Measurements from ENCODE around the gene UGGT1.

The UGGT1 gene

DNA sequence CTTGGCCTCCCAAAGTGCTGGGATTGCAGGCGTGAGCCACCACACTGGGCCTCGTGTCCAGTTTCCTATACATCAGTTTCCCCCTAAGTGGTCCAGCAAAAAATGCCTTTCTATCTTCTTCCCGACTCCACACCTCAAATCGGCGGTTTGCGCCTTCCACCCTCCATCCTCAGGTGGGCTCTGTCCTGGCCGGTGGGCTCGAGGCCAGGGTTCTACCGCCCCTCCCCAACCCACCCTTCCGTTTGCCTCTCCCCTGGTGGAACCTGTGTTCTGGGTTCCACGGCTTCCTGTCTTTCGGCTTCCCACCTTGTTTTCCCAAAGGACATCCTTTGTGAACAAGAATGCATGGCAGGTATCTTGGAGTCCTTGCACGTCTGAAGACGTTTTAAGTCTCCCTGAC, 123.3 kb downstream of the UGGT1 start:
- DNase-seq (ENCODE audit: low read depth in 1 of 2, low spot score in 1 of 2): no peak

DNA sequence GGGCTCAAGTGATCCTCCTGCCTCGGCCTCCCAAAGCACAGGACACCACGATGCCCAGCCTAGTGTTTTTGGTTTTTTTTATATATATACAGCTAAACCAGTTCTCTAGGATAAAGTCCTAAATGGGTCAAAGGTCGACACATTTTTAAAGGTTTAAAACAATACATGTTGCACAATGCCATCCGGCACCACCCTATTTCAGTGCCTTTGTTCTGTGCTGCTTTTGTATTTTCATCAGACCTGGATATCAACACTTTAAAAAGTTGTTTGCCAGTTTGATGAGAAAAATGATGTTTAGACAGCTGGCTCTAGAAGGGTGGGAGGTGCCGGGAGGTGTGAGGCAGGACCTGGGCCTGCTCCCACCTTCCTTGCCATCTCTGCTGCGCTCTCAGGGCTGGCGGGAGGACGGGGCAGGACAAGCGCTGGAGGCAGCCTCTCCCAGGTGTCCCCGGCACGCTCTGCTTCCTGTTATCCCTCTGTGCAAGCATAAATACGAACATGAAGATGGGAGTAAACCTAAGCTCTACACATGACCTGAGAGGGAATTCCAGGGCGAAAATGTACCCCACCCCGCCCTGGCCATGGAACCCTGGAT, 124.0 kb downstream of the UGGT1 start:
- DNase-seq (ENCODE audit: low read depth in 1 of 2, low spot score in 1 of 2): no peak

DNA sequence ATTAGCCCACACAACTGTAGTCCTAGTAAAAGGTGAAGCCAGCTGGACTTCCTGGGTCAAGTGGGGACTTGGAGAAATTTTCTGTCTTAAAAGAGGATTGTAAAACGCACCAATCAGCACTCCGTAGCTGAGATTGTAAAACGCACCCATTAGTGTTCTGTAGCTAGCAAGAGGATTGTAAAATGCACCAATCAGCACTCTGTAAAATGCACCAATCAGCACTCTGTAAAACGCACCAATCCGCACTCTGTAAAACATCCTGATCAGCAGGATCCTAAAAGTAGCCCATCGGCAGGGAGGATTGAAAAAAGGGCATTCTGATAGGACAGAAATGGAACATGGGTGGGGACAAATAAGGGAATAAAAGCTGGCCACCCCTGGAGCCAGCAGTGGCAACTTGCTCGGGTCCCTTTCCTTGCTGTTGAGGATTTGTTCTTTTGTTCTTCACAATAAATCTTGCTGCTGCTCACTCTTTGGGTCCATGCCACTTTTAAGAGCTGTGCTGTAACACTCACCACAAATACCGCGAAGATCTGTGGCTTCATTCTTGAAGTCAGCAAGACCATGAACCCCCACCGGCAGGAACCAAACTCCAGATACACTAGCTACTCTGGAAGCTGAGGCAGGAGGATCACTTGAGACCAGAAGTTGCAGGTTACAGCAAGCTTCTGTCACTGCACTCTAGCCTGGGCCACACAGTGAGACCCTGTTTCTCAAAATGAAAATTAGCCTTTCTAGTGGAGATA, 125.1 kb downstream of the UGGT1 start:
- no peak for DNase-seq (ENCODE audit: low read depth in 1 of 2, low spot score in 1 of 2)

DNA sequence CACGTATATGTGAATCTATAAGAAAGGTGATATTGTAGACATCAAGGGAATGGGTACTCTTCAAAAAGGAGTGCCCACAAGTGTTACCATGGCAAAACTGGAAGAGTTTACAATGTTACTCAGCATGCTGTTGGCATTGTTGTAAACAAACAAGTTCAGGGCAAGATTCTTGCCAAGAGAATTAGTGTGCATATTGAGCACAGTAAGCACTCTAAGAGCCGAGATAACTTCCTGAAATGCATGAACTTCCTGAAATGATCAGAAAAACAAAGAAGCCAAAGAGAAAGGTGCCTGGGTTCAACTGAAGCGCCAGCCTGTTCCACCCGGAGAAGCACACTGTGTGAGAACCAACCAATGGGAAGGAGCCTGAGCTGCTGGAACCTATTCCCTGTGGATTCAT, 126.7 kb downstream of the UGGT1 start:
- no peak for DNase-seq (ENCODE audit: low read depth in 1 of 2, low spot score in 1 of 2)

DNA sequence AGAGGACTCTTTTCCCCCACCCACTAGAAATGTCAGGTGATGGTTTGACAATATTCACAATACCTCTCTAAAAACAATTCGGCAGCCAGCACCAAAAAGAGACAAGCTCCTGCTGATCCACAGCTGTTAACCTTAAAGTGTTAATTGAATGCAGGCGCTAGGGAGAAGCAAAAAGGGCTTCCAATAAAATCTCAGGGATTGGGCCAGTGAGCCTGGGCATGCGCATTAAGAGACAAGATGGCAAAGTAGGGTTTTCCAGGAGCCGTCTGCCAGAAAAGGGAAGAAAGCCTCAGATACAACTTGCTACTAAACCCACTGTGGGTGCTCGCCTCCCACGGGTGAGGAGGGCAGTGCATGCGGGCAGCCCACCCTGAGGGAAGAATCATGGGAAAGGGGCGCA, 128.9 kb downstream of the UGGT1 start:
- DNase-seq (ENCODE audit: low read depth in 1 of 2, low spot score in 1 of 2): no peak

DNA sequence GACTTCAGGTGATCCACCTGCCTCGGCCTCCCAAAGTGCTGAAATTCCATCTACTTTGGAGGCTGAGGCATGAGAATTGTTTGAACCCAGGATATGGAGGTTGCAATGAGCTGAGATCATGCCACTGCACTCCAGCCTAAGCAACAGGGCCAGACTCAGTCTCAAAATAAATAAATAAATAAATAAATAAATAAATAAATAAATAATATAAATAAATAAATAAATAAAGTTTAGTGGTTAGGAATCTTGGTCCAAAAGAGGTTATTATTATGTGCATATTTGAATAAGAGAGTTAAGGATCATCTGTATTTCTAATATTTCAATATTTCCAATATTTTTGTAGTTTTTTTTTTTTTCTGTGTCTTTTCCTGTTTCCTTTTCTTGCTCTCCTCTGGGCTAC, 136.9 kb downstream of the UGGT1 start:
- DNase-seq (ENCODE audit: low read depth in 1 of 2, low spot score in 1 of 2): no peak

DNA sequence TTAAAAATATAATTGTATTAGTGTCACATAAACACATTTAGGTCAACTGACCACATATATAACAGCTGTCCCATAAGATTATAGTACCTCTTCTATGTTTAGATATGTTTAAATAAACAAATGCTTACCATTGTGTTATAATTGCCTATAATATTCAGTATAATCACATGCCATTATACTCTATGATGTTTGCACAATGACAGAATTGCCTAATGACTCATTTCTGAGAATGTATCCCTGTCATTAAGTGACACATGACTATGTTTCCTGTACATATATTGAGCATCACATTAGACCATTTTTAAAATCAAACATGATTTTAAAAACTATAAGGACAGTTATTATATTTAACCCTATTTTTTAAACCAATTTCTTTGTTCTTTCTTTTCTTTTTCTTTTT, 137.9 kb downstream of the UGGT1 start:
- DNase-seq (ENCODE audit: low read depth in 1 of 2, low spot score in 1 of 2): no peak

DNA sequence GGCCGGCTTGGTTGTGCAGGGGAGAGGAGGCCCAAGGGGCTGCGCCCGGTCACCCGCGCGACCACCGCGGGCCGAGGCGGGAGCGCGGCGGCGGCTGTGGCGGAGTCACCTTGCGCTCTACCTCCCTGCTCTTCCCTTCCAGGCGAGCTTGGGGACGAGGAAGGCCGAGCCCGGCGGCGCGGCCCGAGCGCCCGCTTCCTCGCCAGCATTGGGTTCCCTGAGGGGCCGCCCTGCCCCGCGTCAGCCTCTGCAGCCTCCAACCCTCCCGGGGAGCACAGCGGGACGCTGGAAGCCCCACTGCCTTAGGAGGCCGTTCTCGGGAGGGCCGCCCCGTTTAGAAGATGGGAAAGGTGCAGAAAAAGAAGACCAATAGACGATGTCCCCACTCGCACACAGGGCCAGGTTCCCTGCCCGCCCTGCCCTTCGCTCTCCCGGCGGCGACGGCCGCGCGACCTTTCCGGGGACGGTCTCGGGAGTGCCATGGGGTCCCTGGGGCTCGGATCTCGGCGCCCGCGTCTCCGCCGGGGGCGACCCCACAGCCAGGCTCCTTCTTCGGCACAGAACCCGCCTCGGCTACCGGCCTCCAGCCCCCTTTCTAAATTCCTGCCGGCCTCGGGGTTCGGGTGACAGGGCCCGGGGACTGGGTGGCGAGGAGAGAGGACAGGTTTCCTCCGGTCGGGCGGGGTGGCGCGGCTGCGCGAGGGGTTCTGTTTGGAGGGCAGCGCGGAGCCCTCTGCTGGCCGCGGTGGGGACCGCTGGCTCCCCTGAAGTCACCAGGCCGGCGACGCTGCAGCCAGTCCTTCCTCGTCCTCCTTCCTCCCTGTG, 142.2 kb downstream of the UGGT1 start:
- DNase-seq (ENCODE audit: low read depth in 1 of 2, low spot score in 1 of 2): peak; percentile 66 to 69

DNA sequence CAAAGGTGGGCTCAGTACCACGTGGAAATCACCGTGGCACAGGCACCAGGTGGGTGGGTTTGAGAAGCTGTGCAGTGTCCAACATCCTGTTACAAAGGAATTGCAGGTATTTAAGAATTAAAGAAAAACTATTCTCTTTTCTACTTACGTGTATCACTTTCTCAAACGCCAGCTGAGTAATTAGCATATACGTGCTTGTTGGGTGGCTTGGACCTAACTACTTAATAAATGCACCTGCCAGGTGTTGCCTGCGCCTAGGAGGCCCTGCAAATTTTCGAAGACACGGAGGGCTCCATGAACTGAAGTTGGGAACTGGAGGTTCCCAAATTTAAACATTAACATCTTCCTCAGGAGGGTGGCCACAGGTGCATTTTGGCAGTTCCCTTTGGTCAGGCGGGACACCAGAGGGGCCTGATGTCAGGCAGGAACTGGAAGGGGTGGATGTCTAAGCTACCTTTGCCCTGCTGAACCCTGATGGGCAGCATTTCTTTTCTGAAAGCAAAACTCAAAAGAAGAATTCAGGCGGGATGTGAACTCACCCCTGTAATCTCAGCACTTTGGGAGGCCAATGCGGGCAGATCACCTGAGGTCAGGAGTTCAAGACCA, 142.9 kb downstream of the UGGT1 start:
- DNase-seq (ENCODE audit: low read depth in 1 of 2, low spot score in 1 of 2): no peak

DNA sequence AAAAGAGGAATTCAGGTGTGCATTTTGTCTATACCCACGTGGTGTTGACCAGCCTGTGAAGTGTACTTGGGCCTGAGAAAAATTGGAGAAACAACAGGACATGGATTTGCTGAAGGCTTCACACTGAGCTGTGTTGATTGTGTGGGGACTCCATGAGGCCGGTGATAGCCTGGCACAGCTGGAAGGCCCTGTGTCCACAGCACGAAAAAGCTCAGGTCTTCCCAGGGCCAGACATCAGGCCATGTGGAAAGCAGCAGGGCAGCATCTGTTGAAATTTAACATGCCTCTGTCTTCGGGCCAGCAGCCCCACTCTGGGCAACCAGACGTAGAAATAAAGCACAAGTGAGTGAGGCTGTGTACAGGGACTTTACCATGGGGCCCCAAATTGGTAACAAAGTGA, 143.6 kb downstream of the UGGT1 start:
- DNase-seq (ENCODE audit: low read depth in 1 of 2, low spot score in 1 of 2): no peak

DNA sequence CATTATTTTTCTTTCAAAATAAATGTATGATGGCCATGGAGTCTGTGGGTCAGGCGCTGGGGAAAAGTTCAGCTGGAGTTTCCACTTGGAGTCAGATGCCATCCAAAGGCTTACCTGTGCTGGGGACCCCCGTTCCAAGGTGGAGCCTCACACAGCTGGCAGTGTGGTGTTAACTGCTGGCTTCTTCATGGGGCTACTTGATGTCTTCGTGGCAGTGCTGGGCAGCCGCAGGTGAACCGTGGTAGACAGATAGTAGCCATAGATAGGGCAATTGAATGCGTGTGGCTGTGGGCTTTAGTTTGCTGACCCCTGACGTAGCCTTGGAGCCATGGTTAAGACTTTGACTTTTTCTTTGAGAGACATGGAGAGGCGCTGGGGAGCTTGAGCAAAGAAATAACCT, 144.6 kb downstream of the UGGT1 start:
- no peak for DNase-seq (ENCODE audit: low read depth in 1 of 2, low spot score in 1 of 2)

DNA sequence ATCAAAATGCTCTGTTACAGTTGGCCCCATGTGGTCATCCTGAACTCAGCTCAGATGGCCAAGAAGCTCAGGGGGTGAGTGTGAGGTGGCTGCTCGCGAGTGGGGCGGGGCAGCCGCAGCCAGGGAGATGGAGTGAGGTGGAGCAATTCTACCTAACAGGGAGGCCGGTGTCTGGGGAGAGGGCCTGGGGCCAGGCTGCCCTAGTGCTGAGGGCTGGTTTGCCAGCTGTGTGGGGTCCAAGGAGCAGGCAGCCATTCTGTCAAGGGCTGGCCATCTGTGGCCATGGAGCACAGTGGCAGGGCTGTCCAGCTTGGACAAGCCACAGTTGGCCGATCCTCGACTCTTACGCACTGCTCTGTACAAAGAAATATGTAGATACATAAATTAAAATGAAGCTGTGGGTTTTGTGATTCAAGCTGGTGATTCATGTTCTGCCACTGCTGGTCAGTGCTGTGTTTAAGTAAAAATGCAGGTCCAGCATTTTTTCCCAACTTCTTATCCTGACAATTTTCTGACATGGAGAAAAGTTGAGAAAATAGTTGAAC, 145.6 kb downstream of the UGGT1 start:
- no peak for DNase-seq (ENCODE audit: low read depth in 1 of 2, low spot score in 1 of 2)

DNA sequence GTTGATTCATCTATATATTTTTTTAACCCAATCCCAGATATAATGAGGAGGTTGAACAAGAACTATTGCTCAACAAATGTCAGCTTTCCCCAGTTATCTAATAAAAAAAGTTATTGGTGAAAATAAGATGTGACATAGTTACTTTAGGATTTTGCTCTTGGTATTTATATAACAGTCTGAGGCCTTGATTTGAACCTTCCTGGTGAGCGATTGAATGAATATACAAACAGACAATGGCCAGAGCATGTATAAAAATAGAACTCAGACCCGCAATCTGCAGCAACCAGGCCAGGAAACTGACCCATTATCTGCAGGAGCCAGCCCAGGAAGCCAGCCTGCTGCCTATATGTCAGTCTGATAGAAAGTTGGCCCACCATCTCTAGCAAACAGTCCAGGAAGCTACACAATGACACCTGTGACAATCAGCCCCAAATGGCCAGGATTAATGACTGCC, 146.1 kb downstream of the UGGT1 start:
- no peak for DNase-seq (ENCODE audit: low read depth in 1 of 2, low spot score in 1 of 2)

DNA sequence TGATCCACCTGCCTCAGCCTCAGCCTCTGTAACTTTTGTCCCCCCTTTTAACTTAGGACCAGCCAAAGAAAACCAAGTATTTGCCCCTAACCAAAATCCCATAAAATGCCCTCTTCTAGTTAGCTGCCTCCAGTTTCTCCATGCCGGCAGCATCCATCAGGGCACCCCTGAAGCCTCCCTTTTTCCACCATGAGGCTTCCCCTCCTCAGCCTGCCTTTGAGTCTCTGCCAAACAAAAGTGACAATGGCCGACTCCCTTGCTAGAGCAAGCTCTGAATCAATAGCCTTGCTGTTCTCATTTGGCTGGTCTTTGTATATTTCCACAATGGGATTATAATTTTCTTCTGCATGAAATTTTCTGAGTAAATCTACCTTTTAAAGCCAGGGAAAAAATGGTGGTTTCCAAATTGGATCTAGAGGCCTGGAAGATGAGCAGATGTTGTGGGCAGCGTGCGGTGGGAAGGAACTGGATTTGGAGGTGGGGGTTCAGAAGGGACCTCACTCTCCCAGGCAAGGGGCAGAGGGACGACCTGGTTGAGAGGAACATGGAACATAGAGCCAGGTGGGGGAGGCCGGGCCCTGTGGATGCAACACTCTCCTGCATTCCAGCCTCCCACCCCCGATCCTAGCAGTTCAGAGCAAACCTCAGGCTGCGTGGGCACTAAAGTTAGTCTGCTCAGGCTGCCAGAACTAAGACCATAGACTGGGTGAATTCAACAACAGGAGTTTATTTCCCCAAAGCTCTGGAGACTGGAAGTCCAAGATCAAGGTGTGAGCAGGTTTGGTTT, 147.1 kb downstream of the UGGT1 start:
- DNase-seq (ENCODE audit: low read depth in 1 of 2, low spot score in 1 of 2): no peak

DNA sequence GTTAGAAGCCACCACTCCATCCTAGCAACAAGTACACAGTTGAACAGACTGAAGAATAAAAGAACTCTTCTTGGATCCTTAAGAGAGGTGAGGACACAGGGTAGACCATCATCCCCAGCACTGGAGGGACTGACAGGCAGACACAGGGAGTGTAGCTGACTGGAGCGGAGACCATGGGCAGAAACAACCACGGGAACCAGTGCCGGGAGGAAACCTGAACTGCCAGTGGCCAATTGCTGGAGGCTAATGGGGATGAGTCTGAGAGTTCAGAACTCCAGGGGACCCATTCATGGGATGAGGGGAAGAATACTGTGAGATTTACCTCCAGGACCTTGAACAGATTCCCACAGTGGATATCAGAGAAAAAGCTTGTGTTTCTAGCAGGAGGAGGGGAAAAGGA, 150.9 kb downstream of the UGGT1 start:
- DNase-seq (ENCODE audit: low read depth in 1 of 2, low spot score in 1 of 2): no peak
